ENCODE measurements around the gene ADAMTSL3.

DNA sequence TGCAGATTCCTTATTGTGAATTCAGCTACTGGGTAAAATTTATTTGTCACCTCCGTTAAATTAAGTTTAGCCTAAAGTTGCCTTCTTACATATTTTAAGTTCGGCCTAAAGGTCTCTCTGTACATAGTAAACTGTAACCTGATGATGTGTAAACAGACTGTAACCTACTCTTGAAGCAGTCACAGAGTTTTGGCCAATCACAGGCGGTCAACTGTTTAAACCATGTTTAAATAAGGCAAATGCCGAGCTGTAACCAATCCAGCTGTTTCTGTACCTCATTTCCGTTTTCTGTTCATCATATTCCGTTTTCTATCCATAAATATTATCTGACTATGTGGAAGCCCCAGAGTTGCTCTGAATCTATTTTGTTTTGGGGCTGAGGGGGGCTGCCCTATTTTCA, 2.4 kb upstream of the ADAMTSL3 start:
- no peak for TF ChIP-seq EP300 (IDR thresholded peaks at IDR 0.05)
- TF ChIP-seq, protein P1, sequence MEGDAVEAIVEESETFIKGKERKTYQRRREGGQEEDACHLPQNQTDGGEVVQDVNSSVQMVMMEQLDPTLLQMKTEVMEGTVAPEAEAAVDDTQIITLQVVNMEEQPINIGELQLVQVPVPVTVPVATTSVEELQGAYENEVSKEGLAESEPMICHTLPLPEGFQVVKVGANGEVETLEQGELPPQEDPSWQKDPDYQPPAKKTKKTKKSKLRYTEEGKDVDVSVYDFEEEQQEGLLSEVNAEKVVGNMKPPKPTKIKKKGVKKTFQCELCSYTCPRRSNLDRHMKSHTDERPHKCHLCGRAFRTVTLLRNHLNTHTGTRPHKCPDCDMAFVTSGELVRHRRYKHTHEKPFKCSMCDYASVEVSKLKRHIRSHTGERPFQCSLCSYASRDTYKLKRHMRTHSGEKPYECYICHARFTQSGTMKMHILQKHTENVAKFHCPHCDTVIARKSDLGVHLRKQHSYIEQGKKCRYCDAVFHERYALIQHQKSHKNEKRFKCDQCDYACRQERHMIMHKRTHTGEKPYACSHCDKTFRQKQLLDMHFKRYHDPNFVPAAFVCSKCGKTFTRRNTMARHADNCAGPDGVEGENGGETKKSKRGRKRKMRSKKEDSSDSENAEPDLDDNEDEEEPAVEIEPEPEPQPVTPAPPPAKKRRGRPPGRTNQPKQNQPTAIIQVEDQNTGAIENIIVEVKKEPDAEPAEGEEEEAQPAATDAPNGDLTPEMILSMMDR (IDR thresholded peaks at IDR 0.05): no peak
